CD14-positive monocyte (primary cell): Measurements from ENCODE around the gene INIP. TPM values are rescaled to one million over a fixed set of nuclear protein-coding genes. Genes with fewer than 3 reads are reported as not detected.

Experiments
- DNase-seq, 3 donors: peaks; one replicate each; pipeline ENCODE4 v3.0.0-alpha.2; 2011 to 2022
- H2AFZ ChIP-seq: 2 replicates; pipeline ENCODE4 v1.6.0; 2012; ENCODE audit warnings: mild to moderate bottlenecking, low read depth, low read length, inconsistent platforms; ENCODE audit not compliant: insufficient read depth, poor library complexity, severe bottlenecking
- H3K27ac ChIP-seq, 2 donors: 1 replicate in 1 of 2; 2 replicates in 1 of 2; pipeline ENCODE4 v1.5.1; 2012 to 2013; ENCODE audit warnings: low read length in 2 of 2, control low read depth in 1 of 2, inconsistent platforms in 1 of 2, low read depth in 1 of 2, mild to moderate bottlenecking in 1 of 2
- H3K27me3 ChIP-seq, 2 donors: one replicate each; pipeline versions ENCODE4 v1.6.0 to v1.6.1; 2011 to 2013; ENCODE audit warnings: low read length in 2 of 2; ENCODE audit not compliant: control insufficient read depth in 2 of 2, insufficient read depth in 2 of 2
- H3K36me3 ChIP-seq, 2 donors: replicated peaks in 1 of 2; 1 replicate in 1 of 2; 2 replicates in 1 of 2; pipeline versions ENCODE4 v1.5.1 to v1.6.1; 2012 to 2013; ENCODE audit warnings: low read length in 2 of 2, control low read depth in 1 of 2, inconsistent platforms in 1 of 2, mild to moderate bottlenecking in 1 of 2; ENCODE audit not compliant: insufficient read depth in 2 of 2, control insufficient read depth in 1 of 2
- H3K4me1 ChIP-seq, 2 donors: 1 replicate in 1 of 2; 2 replicates in 1 of 2; pipeline versions ENCODE4 v1.5.1 to v1.6.1; 2012 to 2013; ENCODE audit warnings: low read length in 2 of 2, control low read depth in 1 of 2, inconsistent platforms in 1 of 2, mild to moderate bottlenecking in 1 of 2, moderate library complexity in 1 of 2; ENCODE audit not compliant: insufficient read depth in 2 of 2, control insufficient read depth in 1 of 2
- H3K4me2 ChIP-seq: replicated peaks from 2 replicates; pipeline ENCODE3; 2012; ENCODE audit warnings: low read length, moderate library complexity, mild to moderate bottlenecking; ENCODE audit not compliant: poor library complexity, severe bottlenecking; ENCODE audit errors: extremely low read depth
- H3K4me3 ChIP-seq, 3 experiments: fragments of 200-600 bp in 1 of 3; sonication (generic) in 1 of 3; replicated peaks in 1 of 3; 1 replicate in 2 of 3; 2 replicates in 1 of 3; pipeline ENCODE4 v1.5.1; 2011 to 2013; ENCODE audit warnings: low read length in 3 of 3, mild to moderate bottlenecking in 3 of 3, control low read depth in 2 of 3, low read depth in 2 of 3, inconsistent platforms in 1 of 3, moderate library complexity in 1 of 3
- H3K79me2 ChIP-seq: 2 replicates; pipeline ENCODE4 v1.6.0; 2012; ENCODE audit warnings: mild to moderate bottlenecking, control low read depth, inconsistent platforms, low read length, moderate library complexity; ENCODE audit not compliant: insufficient read depth
- H3K9ac ChIP-seq: 2 replicates; pipeline ENCODE4 v1.6.0; 2017; ENCODE audit warnings: low read length, mild to moderate bottlenecking; ENCODE audit not compliant: insufficient read depth, poor library complexity, severe bottlenecking
- H3K9me3 ChIP-seq, 2 donors: replicated peaks in 1 of 2; 1 replicate in 1 of 2; 2 replicates in 1 of 2; pipeline versions ENCODE4 v1.5.1 to v1.6.1; 2012 to 2013; ENCODE audit warnings: low read length in 2 of 2, control low read depth in 1 of 2; ENCODE audit not compliant: control insufficient read depth in 1 of 2, insufficient read depth in 1 of 2
- H4K20me1 ChIP-seq: 2 replicates; pipeline ENCODE4 v1.6.0; 2012; ENCODE audit warnings: mild to moderate bottlenecking, low read length, control low read depth, moderate library complexity; ENCODE audit not compliant: insufficient read depth
- H3K27ac Mint-ChIP-seq, 7 donors: one replicate each; pipeline ENCODE4 v1.8.0; 2020; ENCODE audit warnings: mild to moderate bottlenecking in 7 of 7, mixed read lengths in 7 of 7, moderate library complexity in 6 of 7, inconsistent platforms in 2 of 7
- H3K27me3 Mint-ChIP-seq, 3 donors: one replicate each; pipeline ENCODE4 v1.8.0; 2021 to 2022; ENCODE audit warnings: low read depth in 3 of 3, mild to moderate bottlenecking in 3 of 3, mixed read lengths in 3 of 3, moderate library complexity in 3 of 3, inconsistent platforms in 1 of 3
- H3K36me3 Mint-ChIP-seq, 2 donors: one replicate each; pipeline ENCODE4 v1.8.0; 2020; ENCODE audit warnings: mixed read lengths in 2 of 2, inconsistent platforms in 1 of 2, mild to moderate bottlenecking in 1 of 2
- H3K4me1 Mint-ChIP-seq: one replicate; pipeline ENCODE4 v1.8.0; 2020; ENCODE audit warnings: mild to moderate bottlenecking, mixed read lengths
- H3K4me3 Mint-ChIP-seq, 2 donors: one replicate each; pipeline ENCODE4 v1.8.0; 2020; ENCODE audit warnings: mild to moderate bottlenecking in 2 of 2, mixed read lengths in 2 of 2, moderate library complexity in 1 of 2
- H3K9me3 Mint-ChIP-seq, 7 donors: one replicate each; pipeline ENCODE4 v1.8.0; 2020 to 2022; ENCODE audit warnings: mixed read lengths in 7 of 7, mild to moderate bottlenecking in 6 of 7, moderate library complexity in 6 of 7, inconsistent platforms in 2 of 7
- WGBS: methylation state at CpG from one replicate; pipeline ENCODE4 v1.1.5; 2013; ENCODE audit warnings: missing lambda C conversion rate; ENCODE audit not compliant: insufficient coverage; 5-methylcytosine and 5-hydroxymethylcytosine counted together
- intact Hi-C, 2 donors: fragments of 100-400 bp; cut with micrococcal nuclease; formaldehyde crosslinking; loops; one replicate each; pipeline versions ENCODE4 v1.15.0 to v1.15.1; 2023
- polyA plus RNA-seq, 3 donors: library from polyadenylated mRNA; depleted of rRNA in 1 of 3; unstranded in 2 of 3; stranded (reverse) in 1 of 3; fragments of 300-500 nt in 2 of 3; fragments of >200 nt in 1 of 3; fragmentation: Illumina TruSeq in 2 of 3; gene quantifications; 1 replicate in 2 of 3; 2 replicates in 1 of 3; pipeline ENCODE4 v1.2.3, GENCODE V29; 2012 to 2021
- TF ChIP-seq, protein P1 (sequence below): fragments of 200-600 bp; IDR thresholded peaks from one replicate; pipeline ENCODE4 v1.8.0; 2022; ENCODE audit warnings: antibody characterized with exemption, mild to moderate bottlenecking

The INIP gene
- polyA plus RNA-seq, 3 donors = 10.7 to 53.0 (median 49.0) TPM

DNA sequence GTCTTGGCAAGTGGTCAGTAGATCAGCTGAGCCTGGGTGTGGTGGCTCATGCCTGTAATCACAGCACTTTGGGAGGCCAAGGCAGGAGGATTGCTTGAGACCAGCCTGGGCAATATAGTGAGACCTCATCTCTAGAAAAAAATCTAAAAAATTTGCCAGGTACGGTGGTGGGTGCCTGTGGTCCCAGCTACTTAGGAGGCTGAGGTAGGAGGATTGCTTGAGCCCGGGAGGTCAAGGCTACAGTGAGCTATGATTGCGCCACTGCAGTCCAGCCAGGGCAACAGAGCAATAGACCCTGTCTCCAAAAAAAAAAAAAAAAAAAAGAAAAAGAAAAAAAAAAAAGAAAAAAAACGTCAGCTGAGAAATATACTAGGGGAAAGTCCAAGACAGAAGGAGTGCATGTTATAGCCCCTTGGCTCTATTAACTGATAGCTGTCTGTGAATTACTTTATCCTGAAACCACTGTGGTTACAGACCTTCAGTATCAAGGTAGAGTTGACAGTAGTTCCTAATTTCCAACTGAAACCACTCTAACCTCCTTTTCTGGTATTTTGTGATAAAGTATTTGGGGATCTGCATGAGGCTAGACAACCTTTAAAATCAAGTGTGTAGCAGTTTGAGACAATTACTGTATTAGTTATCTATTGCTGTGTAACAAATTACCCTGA lies 2.3 kb upstream of the INIP start:
- H3K4me3 Mint-ChIP-seq = no peak overlapping the region
- intact Hi-C loops = no loop called here
- TF ChIP-seq, protein P1, sequence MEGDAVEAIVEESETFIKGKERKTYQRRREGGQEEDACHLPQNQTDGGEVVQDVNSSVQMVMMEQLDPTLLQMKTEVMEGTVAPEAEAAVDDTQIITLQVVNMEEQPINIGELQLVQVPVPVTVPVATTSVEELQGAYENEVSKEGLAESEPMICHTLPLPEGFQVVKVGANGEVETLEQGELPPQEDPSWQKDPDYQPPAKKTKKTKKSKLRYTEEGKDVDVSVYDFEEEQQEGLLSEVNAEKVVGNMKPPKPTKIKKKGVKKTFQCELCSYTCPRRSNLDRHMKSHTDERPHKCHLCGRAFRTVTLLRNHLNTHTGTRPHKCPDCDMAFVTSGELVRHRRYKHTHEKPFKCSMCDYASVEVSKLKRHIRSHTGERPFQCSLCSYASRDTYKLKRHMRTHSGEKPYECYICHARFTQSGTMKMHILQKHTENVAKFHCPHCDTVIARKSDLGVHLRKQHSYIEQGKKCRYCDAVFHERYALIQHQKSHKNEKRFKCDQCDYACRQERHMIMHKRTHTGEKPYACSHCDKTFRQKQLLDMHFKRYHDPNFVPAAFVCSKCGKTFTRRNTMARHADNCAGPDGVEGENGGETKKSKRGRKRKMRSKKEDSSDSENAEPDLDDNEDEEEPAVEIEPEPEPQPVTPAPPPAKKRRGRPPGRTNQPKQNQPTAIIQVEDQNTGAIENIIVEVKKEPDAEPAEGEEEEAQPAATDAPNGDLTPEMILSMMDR = no peak

DNA sequence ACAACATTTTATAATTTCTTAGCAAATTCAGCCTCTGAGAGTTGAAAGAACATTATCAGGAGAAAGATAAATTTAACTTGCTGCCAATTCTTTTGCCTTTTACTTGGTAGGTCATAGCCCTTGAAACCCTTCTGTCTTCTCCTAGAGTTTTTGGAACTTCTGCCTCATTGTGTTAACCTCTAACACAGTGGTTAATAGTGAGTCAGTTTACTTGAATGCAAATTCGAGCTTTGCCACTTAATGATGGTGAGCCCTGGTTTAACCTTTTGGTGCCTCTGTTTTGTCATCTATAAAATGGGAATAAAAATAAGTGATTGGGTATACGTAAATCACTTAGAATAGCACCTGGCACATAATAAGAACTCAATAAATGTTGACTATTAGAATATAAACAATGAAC lies 1.8 kb upstream of the INIP start:
- Histone ChIP-seq H3K27me3 (no peaks in the 10 kb centered on the region), H3K4me2 (no peak overlapping the region), H3K27ac (no peak overlapping the region), H3K79me2 (peaks cover 30% of the 10 kb centered on the region), H3K36me3 (peaks cover 0 to 5% of the 10 kb centered on the region in 2 donors), H3K4me1 (peaks cover 11 to 12% of the 10 kb centered on the region in 2 donors), H2AFZ (no peak overlapping the region), H4K20me1 (no peaks in the 10 kb centered on the region), H3K9ac (no peak overlapping the region), H3K9me3 (no peaks in the 10 kb centered on the region), H3K4me3 (no peak overlapping the region)
- intact Hi-C loops = loop anchor here (2.0 to 10.0 kb wide), 3 partner anchors 31 to 175 kb away; partner anchors contain the start of genes SNX30 (in 2 of the 2) and SLC46A2 (in 1 of the 2)
- Mint-ChIP-seq H3K27ac (no peak overlapping the region), H3K27me3 (no peaks in the 10 kb centered on the region), H3K36me3 (peaks cover 0 to 12% of the 10 kb centered on the region in 2 donors), H3K9me3 (no peaks in the 10 kb centered on the region), H3K4me3 (no peak overlapping the region), H3K4me1 (peaks cover 6% of the 10 kb centered on the region)
- no peak for DNase-seq
- TF ChIP-seq, protein P1 = no peak
- WGBS = no CpG with 5 or more reads among the region's 2 CpGs

More for the DNA sequence above, 2.3 kb upstream of the INIP start:
- Mint-ChIP-seq H3K36me3 (peaks cover 0 to 8% of the 10 kb centered on the region in 2 donors), H3K4me1 (peaks cover 6% of the 10 kb centered on the region), H3K9me3 (no peaks in the 10 kb centered on the region), H3K27ac (no peak overlapping the region), H3K27me3 (no peaks in the 10 kb centered on the region)
- Histone ChIP-seq H3K4me3 (no peak overlapping the region), H3K4me1 (peaks cover 11 to 14% of the 10 kb centered on the region in 2 donors), H3K27ac (no peak overlapping the region), H4K20me1 (no peaks in the 10 kb centered on the region), H3K9me3 (no peaks in the 10 kb centered on the region), H3K27me3 (no peaks in the 10 kb centered on the region), H3K9ac (no peak overlapping the region), H3K4me2 (no peak overlapping the region), H3K79me2 (peaks cover 24% of the 10 kb centered on the region), H2AFZ (no peak overlapping the region), H3K36me3 (no peaks in the 10 kb centered on the region)
- no CpG with 5 or more reads among the region's 4 CpGs for WGBS
- DNase-seq = no peak
